ENCODE data around the gene VPS45.
A peak's percentile ranks its signal among the peaks of the same experiment; 100 is the strongest.

Gene VPS45

DNA sequence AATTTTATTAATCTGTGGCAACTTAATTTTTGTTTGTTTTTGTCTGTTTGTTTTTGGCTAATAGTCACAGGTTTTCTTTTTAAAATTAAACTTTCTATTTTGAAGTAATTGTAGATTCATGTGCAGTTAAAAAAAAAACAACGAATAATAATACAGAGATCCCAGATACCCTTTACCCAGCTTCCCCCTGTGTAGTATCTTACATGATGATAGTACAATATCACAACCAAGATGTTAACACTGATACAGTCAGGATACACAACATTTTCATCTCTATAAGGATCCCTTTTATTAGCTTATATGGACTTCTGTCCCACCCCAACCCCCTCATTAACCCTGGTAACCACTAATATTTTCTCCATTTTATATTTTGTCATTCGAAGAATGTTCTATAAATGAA, 5.9 kb downstream of the VPS45 start:
- DNase-seq, result no peak

DNA sequence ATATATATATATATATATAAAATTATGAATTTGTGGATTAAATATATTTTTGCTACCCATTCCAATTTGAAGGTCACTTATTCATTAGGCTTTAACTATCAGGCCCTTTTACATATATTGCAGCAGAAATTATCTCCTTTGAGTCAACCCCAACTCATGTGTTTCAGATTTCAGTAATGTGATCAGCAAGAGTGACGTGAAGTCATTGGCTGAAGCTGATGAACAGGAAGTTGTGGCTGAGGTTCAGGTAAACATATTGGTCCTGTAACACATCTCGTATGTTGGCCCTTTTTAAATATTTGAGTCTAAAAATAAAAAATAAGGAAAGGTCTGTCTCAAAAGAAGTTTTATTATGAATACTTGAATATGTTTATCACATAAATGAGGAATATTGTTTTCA, 8.5 kb downstream of the VPS45 start:
- DNase-seq, result no peak

DNA sequence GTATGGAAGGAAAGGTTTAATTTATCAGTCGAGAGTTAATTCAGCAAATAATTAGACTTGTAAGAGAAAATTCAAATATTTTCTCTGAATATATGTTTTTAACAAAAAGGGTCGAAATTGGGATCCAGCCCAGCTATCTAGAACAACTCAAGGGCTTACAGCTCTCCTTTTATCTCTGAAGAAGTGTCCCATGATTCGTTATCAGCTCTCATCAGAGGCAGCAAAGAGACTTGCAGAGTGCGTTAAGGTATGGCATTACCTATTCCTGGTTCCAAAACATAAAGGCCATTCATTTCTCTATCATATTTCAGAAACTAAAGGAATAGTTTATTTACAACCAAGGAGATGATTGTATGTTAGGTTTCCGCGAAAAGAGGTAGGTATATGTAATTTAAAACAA, 9.4 kb downstream of the VPS45 start:
- no peak for DNase-seq

DNA sequence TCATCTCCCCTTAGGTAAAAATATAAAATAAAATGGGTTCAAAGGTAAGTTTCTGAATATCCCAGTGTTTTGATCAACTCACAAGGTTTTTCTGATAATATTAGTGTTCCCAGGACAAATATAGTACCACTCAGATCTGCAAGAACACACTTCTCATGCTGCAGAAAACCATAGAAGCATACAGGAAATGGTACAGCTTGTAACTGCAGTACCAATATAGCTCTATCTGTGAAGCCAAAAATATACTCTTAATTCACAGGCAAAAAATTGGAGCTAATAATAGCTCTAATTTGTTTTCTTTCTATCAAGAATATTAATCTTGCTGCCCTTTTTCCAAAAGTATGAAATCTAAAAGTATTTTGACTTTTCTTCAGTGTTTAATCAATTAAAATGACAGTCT, 13.2 kb downstream of the VPS45 start:
- no peak for DNase-seq

DNA sequence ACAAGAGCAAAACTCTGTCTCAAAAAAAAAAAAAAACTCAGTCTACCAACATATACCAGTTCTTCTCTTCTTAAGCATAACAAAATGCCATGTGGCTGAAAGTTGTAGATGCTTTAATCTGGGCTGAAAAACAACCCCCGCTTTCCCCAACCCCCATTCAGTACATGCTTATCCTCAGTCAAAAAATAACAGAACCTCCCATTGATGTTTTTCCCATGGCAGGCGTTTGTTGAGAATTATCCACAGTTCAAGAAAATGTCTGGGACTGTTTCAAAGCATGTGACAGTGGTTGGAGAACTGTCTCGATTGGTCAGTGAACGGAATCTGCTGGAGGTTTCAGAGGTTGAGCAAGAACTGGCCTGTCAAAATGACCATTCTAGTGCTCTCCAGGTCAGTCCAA, 14.9 kb downstream of the VPS45 start:
- no peak for DNase-seq

DNA sequence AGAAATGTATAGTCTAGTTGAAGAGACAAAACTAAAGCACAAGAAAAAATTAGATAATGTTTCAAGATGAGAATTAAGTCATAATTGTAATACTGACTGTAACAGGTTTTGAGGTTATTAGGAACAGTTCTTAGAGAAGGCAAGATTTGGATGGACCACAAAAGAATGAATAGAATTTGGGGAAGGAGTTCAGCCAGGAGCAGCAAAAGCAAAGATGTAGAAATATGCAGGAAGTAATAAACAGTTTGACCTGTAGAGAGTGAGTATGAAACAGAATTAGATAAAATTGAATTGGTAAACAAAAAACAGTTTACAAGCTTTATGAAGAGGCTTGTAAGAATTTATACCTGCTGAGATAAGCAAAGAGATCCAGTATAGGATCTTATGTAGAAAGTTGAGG, 16.3 kb downstream of the VPS45 start:
- DNase-seq, result no peak

DNA sequence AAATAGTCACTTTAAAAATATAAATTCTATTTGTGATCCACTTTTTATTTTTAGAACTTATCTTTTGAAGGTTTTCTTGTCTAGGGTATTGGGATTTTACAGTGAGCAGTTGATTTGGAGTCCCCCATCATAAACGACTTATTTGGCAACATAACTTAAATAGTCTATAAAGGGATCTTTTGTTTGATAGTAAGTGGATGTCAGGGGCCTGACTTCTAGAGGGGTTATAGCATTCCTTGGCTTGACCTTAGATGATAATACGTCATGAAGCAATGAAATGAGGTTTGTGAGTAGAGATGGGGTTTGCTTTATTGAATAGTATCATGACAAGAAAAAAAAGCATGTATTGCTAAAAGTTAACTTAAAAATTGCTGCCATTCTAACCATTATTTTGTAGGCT, 17.8 kb downstream of the VPS45 start:
- no peak for DNase-seq

DNA sequence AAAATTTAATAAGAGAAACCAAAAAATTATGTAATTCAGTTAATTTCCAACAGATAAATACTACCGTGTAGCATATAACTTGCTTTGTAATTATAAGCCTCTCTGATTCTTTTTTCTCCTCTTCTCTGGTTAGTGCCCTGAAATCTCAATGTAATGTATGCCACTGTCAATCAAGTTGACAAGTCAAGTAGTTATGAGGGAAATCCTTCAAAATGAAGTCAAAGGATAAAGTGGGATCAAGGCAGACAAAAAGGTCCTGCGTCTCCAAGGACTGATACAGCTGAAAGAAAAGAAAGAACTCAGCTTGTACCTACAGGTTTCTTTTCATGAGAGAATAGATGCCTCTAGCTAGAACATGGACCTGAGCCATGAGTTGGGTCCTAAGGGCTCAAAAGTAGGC, 19.8 kb downstream of the VPS45 start:
- DNase-seq, result no peak

DNA sequence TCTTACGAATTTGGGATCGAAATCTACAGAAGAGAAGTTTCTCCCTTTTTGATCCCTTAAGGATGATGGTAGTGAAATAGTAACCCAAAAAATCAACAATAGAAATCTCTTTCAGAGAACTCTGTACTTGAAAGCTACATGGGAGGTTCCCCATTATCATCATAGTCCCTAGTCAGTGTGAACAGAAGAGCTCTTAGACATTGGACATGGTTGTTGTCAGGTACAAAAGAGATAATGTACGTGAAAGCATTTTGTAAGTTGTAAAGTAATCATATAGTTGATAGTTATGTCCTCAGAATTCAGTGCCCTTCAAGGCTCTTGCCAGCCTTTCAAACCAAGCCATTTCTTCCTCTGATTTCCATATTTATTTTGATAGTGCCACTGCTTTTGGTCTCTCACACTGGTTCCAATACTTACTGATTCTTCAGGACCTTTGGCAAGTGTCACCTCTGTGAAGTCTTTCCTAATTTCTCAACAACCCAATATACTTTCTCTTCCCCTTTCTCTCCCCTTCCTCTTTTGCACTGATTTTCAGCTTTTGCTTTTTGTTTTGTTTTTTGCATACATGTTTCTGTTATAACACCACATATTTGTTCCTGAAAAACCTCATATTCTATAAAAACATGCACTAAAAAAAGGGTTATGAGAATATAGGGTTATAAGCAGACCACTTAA, 22.4 kb downstream of the VPS45 start:
- DNase-seq, result peak; percentile 58 to 86 (median 77)

DNA sequence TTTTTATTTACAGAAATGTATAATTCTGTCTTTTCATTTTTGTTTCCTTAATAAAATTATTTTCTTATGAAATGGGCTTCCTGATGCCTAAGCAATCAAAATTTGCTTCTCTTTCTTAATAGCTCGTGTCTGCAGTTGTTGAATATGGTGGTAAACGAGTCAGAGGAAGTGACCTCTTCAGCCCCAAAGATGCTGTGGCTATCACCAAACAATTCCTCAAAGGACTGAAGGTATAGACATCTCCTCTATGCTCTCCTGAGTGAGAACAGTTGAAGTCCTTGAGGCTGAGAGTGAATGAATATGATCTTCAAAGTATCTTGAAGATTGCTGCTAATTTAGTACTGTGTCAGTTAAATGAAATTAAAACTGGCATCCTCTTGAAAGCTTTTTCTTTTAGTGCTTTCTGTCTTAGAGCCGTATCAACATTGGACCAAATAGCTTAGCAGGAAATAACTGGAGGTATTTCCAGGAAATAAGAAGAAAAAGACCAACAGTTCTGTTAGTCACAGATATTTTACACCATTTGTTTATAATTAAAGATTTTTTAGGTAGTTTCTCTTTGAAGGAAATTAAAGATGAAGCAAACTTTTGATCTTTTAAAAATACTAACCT, 24.7 kb downstream of the VPS45 start:
- DNase-seq, result no peak

DNA sequence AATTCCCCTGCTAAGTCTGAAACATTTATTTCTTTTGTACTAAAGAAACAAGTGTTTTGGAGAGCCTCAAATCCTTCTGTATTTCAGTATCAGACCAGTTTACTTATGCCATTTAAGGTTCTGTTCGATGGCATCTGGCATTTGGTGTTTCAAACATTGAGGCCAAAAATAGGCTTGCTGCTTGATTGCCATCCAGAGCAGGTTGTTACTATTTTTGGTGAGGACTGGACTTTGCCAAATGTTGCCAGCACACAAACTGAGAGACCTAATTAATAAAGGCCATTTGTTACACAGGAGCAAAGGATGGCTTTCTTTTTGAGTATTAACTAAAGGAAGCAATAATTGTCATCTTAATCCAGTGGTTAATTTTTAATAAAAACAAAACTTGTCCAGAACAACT, 26.2 kb downstream of the VPS45 start:
- DNase-seq, result no peak

DNA sequence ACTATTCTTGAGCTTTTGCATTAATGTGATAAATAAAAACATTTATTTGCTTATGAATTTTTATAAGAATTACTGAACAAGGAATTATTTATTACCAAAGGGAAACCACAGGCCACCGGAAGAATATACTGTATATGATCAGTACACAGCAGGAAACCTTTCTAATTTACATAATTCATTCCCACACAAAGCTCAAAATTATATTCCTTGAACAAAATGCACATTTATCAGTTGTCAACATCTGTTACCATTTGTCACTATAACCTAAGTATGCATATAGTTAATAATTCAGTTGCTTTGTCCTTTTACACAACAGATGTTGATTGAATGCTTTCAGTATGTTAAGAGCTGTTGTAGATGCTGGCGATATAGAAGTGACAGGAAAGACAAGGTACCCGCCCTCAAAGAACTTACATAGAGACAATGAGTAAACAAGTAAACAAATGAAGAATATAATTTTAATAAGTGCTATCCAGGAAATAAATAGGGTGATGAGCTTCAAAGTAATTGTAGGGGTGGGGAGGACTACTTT, 27.2 kb downstream of the VPS45 start:
- DNase-seq, result no peak

DNA sequence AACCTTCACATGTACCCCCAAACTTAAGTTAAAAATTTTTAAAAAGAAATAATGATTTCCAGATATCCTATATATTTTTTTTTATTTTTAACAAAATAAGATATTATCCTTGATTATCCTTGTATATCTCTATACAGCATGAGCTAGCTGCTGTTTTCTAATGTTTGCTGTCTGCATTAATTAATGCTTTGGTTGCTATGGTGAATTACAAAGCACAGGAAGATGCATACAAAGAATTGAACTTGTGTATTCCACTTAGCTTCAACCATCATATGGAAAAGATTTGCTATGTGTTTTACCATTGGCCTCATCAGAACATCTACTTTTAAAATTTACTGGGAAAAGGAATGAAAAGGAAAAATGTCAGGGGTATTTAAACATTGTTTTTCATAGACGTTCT, 35.4 kb downstream of the VPS45 start:
- no peak for DNase-seq

DNA sequence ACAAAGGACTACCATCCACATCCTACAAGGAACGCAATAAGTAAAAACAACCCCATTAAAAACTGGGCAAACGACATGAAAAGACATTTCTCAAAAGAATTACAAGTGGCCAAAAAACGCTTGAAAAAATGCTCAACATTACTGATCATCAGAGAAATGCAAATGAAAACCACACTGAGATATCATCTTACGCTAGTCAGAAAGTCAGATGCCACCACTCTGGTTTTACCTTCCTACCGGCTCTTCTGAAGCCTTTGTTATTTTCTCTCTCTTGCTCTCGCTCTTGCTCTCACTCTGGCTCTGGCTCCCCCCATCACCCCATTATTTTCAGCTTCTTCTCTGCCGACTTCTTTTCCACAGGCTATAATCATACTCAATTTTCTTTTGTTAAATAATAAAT, 38.8 kb downstream of the VPS45 start:
- DNase-seq, result no peak

DNA sequence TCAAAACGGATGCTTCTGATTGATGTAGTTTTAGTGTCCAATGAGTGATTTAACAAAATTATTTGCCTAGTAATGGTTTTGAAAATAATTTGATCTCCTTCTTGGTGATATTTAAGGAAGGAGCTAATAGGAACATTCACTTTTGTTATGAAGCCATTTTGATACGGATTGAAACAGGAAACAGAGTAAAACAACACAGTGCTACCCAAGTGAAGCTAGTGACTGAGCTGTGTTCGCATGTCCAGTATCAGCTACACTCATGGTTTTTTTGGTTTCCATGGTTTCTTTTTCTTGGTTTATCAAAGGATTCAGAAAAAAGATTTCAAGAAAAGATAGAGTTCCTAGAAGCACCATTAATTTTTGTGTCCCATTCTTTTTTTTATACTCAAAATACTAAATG, 42.0 kb downstream of the VPS45 start:
- DNase-seq, result peak; percentile 2 to 27 (median 21)

DNA sequence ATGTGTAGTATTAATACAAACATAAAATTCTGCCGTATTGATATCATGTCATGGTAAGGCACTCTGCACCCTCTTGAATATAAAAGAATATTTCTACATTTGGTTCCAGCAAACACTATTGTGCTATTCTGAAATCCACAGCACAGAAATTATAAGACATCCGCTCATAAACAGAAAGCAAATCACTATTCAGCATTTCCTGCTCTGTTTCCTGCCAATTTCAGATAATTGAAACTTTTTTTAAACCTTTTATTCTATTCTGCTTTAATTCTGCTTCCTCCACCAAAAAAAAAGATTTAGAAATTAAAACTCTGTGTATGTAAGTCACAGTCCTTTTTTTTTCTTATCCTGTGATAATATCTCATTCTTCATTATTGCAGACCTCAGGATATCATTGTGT, 42.5 kb downstream of the VPS45 start:
- DNase-seq, result no peak

DNA sequence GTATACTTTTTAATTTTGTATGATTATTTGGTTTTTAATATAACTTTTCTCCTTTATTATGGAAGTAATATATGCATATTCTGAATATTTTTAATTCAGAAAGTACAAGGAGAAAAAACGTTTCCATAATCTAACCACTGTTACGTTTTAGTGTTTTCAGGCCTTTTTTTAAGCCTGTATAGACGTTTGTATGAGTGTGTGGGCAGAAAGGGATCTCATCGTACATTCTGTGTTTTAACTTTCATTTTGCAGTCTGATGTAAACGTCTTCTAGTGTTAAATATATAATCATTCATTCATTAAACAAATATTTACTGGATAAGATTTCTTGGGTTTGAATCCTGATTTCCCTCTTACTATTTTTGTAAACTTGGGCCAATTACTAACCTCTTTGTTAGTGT, 44.1 kb downstream of the VPS45 start:
- no peak for DNase-seq

DNA sequence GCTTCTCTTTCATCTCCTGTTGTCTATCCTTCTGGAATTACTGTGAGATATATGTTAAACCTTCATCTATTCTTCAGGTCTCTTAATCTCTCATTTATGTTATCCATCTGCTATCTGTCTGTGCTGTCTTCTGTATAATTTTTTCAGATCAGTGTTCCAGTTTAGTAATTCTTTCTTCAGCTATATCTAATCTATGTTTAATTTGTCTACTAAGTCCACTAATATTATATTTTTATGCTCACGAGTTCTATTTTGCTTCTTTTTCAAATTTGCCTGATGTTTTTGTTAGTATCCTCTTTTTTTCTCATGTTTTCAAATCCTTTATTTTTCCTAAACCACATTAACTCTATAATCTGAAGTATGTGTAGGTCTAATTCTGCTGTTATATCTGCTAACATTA, 47.5 kb downstream of the VPS45 start:
- DNase-seq, result no peak

DNA sequence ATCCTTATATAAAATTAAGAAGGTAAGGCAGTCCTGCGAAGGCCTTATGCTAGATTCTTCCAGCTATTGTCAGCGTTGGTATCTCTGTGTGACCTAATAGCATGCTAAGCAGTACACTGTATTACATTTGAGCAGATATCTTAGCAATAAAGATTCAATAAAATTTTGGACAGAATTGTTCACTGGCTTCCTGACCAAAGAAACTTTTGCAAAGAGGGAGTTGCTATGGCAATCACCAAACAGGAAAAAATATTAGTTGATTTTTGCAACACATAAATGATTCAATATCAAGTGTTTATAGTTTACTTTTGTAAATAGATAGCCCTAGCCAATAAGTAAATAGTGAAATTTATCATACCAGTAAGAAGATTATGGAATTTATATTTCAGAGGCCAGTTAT, 51.1 kb downstream of the VPS45 start:
- DNase-seq, result peak in 1 of 3 donors; percentile 27

DNA sequence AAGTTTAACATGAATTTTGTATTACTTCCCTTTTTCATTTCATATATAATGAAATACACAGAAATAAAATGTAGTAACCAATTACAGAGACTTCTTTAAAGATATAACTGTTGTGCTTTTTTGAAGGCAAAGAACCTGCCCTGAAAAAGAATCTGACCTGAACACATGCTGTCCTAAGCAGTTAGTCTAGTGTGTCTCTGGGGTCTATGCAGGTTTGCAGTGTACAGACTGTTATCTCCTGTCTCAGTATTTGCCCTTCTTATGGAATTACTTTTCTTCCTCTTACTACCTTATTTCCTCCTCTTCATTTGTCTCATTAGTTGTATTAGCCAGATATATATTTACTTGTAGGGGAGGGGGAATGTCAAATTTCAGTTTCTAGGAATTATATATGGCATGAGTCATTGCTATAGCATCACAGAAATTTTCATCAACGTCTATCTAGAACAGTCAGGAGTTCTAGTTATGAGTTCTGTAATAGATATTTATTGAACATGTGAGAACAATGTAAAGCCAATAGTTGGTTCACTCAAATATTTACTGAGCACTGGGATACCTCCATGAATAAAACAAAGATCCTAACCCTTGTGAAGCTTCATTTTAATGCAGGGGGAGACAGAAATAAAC, 53.8 kb downstream of the VPS45 start:
- DNase-seq, result no peak

DNA sequence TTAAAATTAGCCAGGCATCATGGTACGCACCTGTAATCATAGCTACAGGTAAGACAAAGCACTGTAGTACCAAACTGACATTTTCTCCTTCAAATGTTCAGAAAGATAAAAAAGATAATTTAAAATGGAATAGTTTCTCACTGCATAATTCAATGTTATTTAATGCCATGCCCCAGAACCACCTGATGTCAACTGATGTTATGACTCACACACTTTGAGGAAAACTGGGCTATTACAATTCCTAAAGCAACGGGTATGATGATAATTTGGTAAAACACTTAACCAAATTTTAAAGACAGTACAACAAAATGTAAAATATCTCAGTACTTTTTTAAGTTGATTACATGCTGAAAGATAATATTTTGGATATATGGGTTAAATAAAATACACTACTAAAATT, 59.2 kb downstream of the VPS45 start:
- DNase-seq, result no peak

DNA sequence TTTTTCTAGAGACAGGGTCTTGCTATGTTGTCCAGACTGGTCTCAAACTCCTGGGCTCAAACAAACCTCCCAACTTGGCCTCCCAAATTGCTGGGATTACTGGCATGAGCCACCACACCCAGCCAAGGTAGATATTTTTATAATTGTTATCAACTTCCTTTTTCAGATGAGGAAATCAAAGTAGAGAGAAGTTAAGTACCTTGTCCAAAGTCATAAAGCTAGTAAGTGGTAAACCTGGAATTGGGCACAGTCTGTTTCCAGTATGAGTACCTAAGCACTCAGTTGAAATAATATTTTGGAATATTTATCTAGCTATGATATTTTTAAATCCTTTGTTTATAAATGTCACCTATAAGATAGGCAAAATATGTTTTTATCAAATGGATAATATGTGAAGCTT, 59.9 kb downstream of the VPS45 start:
- no peak for DNase-seq

DNA sequence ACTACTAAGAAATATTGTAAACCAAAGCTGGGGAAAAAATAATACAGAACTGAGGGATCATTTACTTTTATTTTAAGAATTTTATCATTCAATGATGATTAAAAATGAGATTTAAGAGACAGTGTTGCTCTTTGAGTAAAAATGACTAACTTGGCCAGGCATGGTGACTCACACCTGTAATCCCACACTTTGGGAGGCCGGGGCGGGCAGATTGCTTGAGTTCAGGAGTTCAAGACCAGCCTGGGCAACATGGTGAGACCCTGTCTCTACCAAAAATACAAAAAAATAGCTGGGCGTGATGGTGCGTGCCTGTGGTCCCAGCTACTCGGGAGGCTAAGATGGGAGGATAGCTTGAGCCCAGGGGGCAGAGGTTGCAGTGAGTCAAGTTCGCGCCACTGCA, 60.3 kb downstream of the VPS45 start:
- no peak for DNase-seq

DNA sequence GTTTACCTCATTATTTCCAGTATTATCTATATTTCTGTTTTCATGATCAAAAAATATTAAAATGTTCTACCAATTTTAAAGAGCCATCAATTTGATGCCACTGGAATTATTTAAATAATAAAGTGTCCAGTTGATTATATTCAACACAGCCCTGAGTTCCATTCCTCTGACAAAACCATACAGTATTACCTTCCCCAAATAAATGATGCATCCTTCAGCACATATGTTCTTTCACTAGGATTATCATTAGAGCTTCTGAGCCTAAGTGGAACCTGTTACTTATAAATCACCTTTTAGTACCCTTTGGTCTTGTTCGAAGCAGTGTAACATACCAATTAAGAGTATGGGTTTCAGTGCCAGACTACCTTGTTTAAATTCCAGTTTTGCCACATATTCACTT, 64.8 kb downstream of the VPS45 start:
- DNase-seq, result no peak

DNA sequence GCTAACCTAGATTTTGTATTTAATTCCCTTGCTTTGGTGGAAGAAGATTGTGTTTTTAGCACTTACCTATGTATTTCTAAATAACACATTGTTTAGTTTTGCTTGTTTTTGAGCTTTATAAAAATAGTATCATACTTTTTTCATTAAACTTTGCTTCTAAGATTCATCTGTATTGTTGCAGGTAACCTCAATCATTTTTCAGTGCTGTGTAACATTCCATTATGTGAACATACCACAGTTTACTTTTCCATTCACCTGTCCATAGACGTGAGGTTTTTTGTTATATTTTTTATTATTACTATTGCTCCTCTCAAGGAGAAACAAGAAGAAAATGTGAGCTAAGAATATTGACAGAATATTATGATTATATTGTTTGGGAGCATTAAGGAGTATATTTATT, 67.0 kb downstream of the VPS45 start:
- DNase-seq, result no peak

Data from suppressor macrophage treated with lipopolysaccharide for 1 hour (primary cell).